Activated CD8-positive, alpha-beta T cell treated with anti-CD3 and anti-CD28 coated beads, Interleukin-2, amount 10 ng/mL, durations not matched to agents 7 days and 5 days (primary cell): Measurements from ENCODE around the gene FGFBP1. TPM values are rescaled to one million over a fixed set of nuclear protein-coding genes. Genes with fewer than 3 reads are reported as not detected.

Experiments
- ATAC-seq: fragments of 150-1000 bp; cut with Tn5 transposase; one replicate; pipeline ENCODE4 v1.10.0; 2021; ENCODE audit warnings: moderate library complexity
- CTCF ChIA-PET: fragments of 350-600 bp; sonication (Branson Sonifier 250); formaldehyde crosslinking; loops from one replicate; lab custom pipeline; 2021; ENCODE audit warnings: antibody characterized with exemption; lab: Charles Lee
- POLR2A ChIA-PET: fragments of 350-600 bp; sonication (Branson Sonifier 250); formaldehyde crosslinking; loops from one replicate; lab custom pipeline; 2021; ENCODE audit warnings: antibody characterized with exemption; lab: Charles Lee
- DNase-seq: peaks from one replicate; pipeline ENCODE4 v3.0.0-alpha.2; 2020
- H3K27ac Mint-ChIP-seq: one replicate; pipeline ENCODE4 v1.8.0; 2021; ENCODE audit warnings: mild to moderate bottlenecking, mixed read lengths
- H3K27me3 Mint-ChIP-seq: one replicate; pipeline ENCODE4 v1.8.0; 2021; ENCODE audit warnings: low read depth, mixed read lengths
- H3K36me3 Mint-ChIP-seq: one replicate; pipeline ENCODE4 v1.8.0; 2021; ENCODE audit warnings: low read depth, mixed read lengths
- H3K4me1 Mint-ChIP-seq: one replicate; pipeline ENCODE4 v1.8.0; 2021; ENCODE audit warnings: low read depth, mixed read lengths
- H3K4me3 Mint-ChIP-seq: one replicate; pipeline ENCODE4 v1.8.0; 2021; ENCODE audit warnings: mild to moderate bottlenecking, mixed read lengths
- H3K9me3 Mint-ChIP-seq: one replicate; pipeline ENCODE4 v1.8.0; 2022; ENCODE audit warnings: mixed read lengths; ENCODE audit not compliant: insufficient read depth
- total RNA-seq, 2 experiments: library from RNA; stranded (reverse); gene quantifications; one replicate each; pipeline ENCODE4 v1.2.3, GENCODE V29; 2021

Gene FGFBP1
- total RNA-seq, 2 experiments from 2014 or later = not detected

- H3K27ac Mint-ChIP-seq = no peak overlapping the region
- H3K4me3 Mint-ChIP-seq = no peak overlapping the region
Observed at GRCh38 chr4:15944895-15945294, 6.4 kb upstream of the FGFBP1 start.

GRCh38 chr4:15942283-15942682 is 3.7 kb upstream of the FGFBP1 start:
- ChIA-PET POLR2A (no interaction called here), CTCF (interaction anchor here (1.2 to 2.0 kb wide), 2 partner anchors 14 to 60 kb away, joined by 6 to 7 read pairs; no protein-coding TSS in a partner anchor)
- H3K27me3 Mint-ChIP-seq = peaks cover 25% of the 10 kb centered on the region
- no peaks in the 10 kb centered on the region for H3K36me3 Mint-ChIP-seq
- ATAC-seq = no peak
- H3K9me3 Mint-ChIP-seq = no peaks in the 10 kb centered on the region
- H3K27ac Mint-ChIP-seq = no peak overlapping the region
- no peak for DNase-seq
- H3K4me3 Mint-ChIP-seq = no peak overlapping the region
- H3K4me1 Mint-ChIP-seq = peaks cover 12% of the 10 kb centered on the region

More at GRCh38 chr4:15944895-15945294, 6.4 kb upstream of the FGFBP1 start:
- DNase-seq (peak; percentile 46), ATAC-seq (peak; percentile 64)
- ChIA-PET POLR2A (no interaction called here), CTCF (interaction anchor here (1.0 to 4.2 kb wide), 2 partner anchors 11 to 62 kb away, joined by 6 to 17 read pairs; no protein-coding TSS in a partner anchor)
- no peaks in the 10 kb centered on the region for H3K36me3 Mint-ChIP-seq
- H3K27me3 Mint-ChIP-seq = peaks cover 22% of the 10 kb centered on the region
- no peaks in the 10 kb centered on the region for H3K9me3 Mint-ChIP-seq
- H3K4me1 Mint-ChIP-seq = peaks cover 12% of the 10 kb centered on the region

GRCh38 chr4:15938182-15938581 is 358 bp downstream of the FGFBP1 start:
- Mint-ChIP-seq H3K4me1 (peaks cover 4% of the 10 kb centered on the region), H3K9me3 (no peaks in the 10 kb centered on the region), H3K27me3 (peaks cover 20% of the 10 kb centered on the region), H3K4me3 (no peak overlapping the region), H3K27ac (no peak overlapping the region), H3K36me3 (no peaks in the 10 kb centered on the region)
- ATAC-seq (no peak), DNase-seq (no peak)
- ChIA-PET CTCF (interaction anchor here (2.5 kb wide), 1 partner anchor 55 kb away, joined by 12 read pairs; no protein-coding TSS in a partner anchor), POLR2A (no interaction called here)

GRCh38 chr4:15936495-15936894 is 2.0 kb downstream of the FGFBP1 start:
- POLR2A ChIA-PET = no interaction called here
- H3K36me3 Mint-ChIP-seq = no peaks in the 10 kb centered on the region
- CTCF ChIA-PET = interaction anchor here (2.8 kb wide), 1 partner anchor 19 kb away, joined by 10 read pairs; no protein-coding TSS in a partner anchor

GRCh38 chr4:15935504-15936402 is 2.8 kb downstream of the FGFBP1 start:
- H3K27ac Mint-ChIP-seq = no peak overlapping the region
- CTCF ChIA-PET = interaction anchor here (2.8 kb wide), 1 partner anchor 20 kb away, joined by 10 read pairs; no protein-coding TSS in a partner anchor
- ATAC-seq = no peak
- no peaks in the 10 kb centered on the region for H3K36me3 Mint-ChIP-seq
- POLR2A ChIA-PET = no interaction called here
- no peaks in the 10 kb centered on the region for H3K9me3 Mint-ChIP-seq
- peaks cover 16% of the 10 kb centered on the region for H3K27me3 Mint-ChIP-seq
- DNase-seq = no peak
- H3K4me1 Mint-ChIP-seq = peaks cover 4% of the 10 kb centered on the region
- H3K4me3 Mint-ChIP-seq = no peak overlapping the region

More at GRCh38 chr4:15936495-15936894, 2.0 kb downstream of the FGFBP1 start:
- H3K4me3 Mint-ChIP-seq = no peak overlapping the region
- H3K4me1 Mint-ChIP-seq = peaks cover 4% of the 10 kb centered on the region
- ATAC-seq (no peak), DNase-seq (no peak)
- H3K27ac Mint-ChIP-seq = no peak overlapping the region
- H3K27me3 Mint-ChIP-seq = peaks cover 16% of the 10 kb centered on the region
- H3K9me3 Mint-ChIP-seq = no peaks in the 10 kb centered on the region

GRCh38 chr4:15934259-15934658 is 4.3 kb downstream of the FGFBP1 start:
- ATAC-seq = no peak
- H3K27ac Mint-ChIP-seq = no peak overlapping the region
- H3K36me3 Mint-ChIP-seq = no peaks in the 10 kb centered on the region
- ChIA-PET POLR2A (no interaction called here), CTCF (no interaction called here)
- H3K27me3 Mint-ChIP-seq = peaks cover 12% of the 10 kb centered on the region
- no peak overlapping the region for H3K4me3 Mint-ChIP-seq
- no peak for DNase-seq
- H3K4me1 Mint-ChIP-seq = peaks cover 4% of the 10 kb centered on the region
- H3K9me3 Mint-ChIP-seq = no peaks in the 10 kb centered on the region

GRCh38 chr4:15931451-15932210 is 6.9 kb downstream of the FGFBP1 start:
- Mint-ChIP-seq H3K27ac (no peak overlapping the region), H3K9me3 (no peaks in the 10 kb centered on the region), H3K36me3 (no peaks in the 10 kb centered on the region), H3K4me3 (no peak overlapping the region), H3K4me1 (no peaks in the 10 kb centered on the region), H3K27me3 (peaks cover 7% of the 10 kb centered on the region)
- DNase-seq (no peak), ATAC-seq (no peak)
- ChIA-PET CTCF (interaction anchor here (1.2 kb wide), 1 partner anchor 49 kb away, joined by 3 read pairs; no protein-coding TSS in a partner anchor), POLR2A (no interaction called here)

- Mint-ChIP-seq H3K27ac (no peak overlapping the region), H3K4me1 (no peaks in the 10 kb centered on the region), H3K9me3 (no peaks in the 10 kb centered on the region), H3K27me3 (peaks cover 10% of the 10 kb centered on the region), H3K36me3 (no peaks in the 10 kb centered on the region), H3K4me3 (no peak overlapping the region)
- no peak for ATAC-seq
- ChIA-PET POLR2A (no interaction called here), CTCF (interaction anchor here (1.4 kb wide), 1 partner anchor 47 kb away, joined by 3 read pairs; no protein-coding TSS in a partner anchor)
- no peak for DNase-seq
Observed at GRCh38 chr4:15930314-15930713, 8.2 kb downstream of the FGFBP1 start.

- ChIA-PET CTCF (interaction anchor here (1.4 kb wide), 1 partner anchor 47 kb away, joined by 3 read pairs; no protein-coding TSS in a partner anchor), POLR2A (no interaction called here)
- Mint-ChIP-seq H3K4me3 (no peak overlapping the region), H3K27me3 (peaks cover 9% of the 10 kb centered on the region), H3K36me3 (no peaks in the 10 kb centered on the region), H3K27ac (no peak overlapping the region), H3K4me1 (no peaks in the 10 kb centered on the region), H3K9me3 (no peaks in the 10 kb centered on the region)
- ATAC-seq (no peak), DNase-seq (no peak)
Observed at GRCh38 chr4:15929540-15929939, 9.0 kb downstream of the FGFBP1 start.

- Mint-ChIP-seq H3K9me3 (no peaks in the 10 kb centered on the region), H3K27me3 (peaks cover 12% of the 10 kb centered on the region), H3K36me3 (no peaks in the 10 kb centered on the region), H3K27ac (no peak overlapping the region), H3K4me1 (no peaks in the 10 kb centered on the region), H3K4me3 (no peak overlapping the region)
- POLR2A ChIA-PET = no interaction called here
- no peak for ATAC-seq
- CTCF ChIA-PET = interaction anchor here (1.4 kb wide), 1 partner anchor 46 kb away, joined by 3 read pairs; no protein-coding TSS in a partner anchor
- no peak for DNase-seq
Observed at GRCh38 chr4:15928883-15929282, 9.7 kb downstream of the FGFBP1 start.

- no peak overlapping the region for H3K4me3 Mint-ChIP-seq
- ChIA-PET CTCF (interaction anchor here (1.3 to 2.5 kb wide), 2 partner anchors 44 to 338 kb away, joined by 3 to 12 read pairs; no protein-coding TSS in a partner anchor), POLR2A (no interaction called here)
- DNase-seq (no peak), ATAC-seq (no peak)
- H3K27ac Mint-ChIP-seq = no peak overlapping the region
- no peaks in the 10 kb centered on the region for H3K36me3 Mint-ChIP-seq
- H3K4me1 Mint-ChIP-seq = no peaks in the 10 kb centered on the region
- no peaks in the 10 kb centered on the region for H3K9me3 Mint-ChIP-seq
- H3K27me3 Mint-ChIP-seq = peaks cover 18% of the 10 kb centered on the region
Observed at GRCh38 chr4:15926486-15926885, 12.1 kb downstream of the FGFBP1 start.
